Tibial artery (tissue), 4 donors: ENCODE results near the gene AGAP5.
A peak's percentile ranks its signal among the peaks of the same experiment; 100 is the strongest.
"Not testable (repeated sequence)": the region's sequence is repeated elsewhere in the genome, so short reads cannot be mapped to it uniquely, and the experiment has no call there.

ENCODE experiments used
- DNase-seq, 2 donors: peaks; one replicate each; pipeline ENCODE4 v3.0.0-alpha.2; 2019
- H3K27ac ChIP-seq, 2 donors: fragments of 200-600 bp; sonication (generic) in 1 of 2; 1 replicate in 1 of 2; 2 replicates in 1 of 2; pipeline ENCODE4 v1.5.1; 2018 to 2019; ENCODE audit warnings: mild to moderate bottlenecking in 1 of 2
- H3K27me3 ChIP-seq, 2 donors: fragments of 200-600 bp; sonication (generic) in 1 of 2; one replicate each; pipeline versions ENCODE4 v1.5.1 to v1.6.0; 2016 to 2019
- H3K36me3 ChIP-seq, 3 donors: fragments of 200-600 bp; sonication (generic) in 2 of 3; one replicate each; pipeline ENCODE4 v1.5.1; 2016 to 2019; ENCODE audit warnings: mild to moderate bottlenecking in 2 of 3
- H3K4me1 ChIP-seq, 4 donors: fragments of 200-600 bp; sonication (generic) in 2 of 4; 1 replicate in 3 of 4; 2 replicates in 1 of 4; pipeline ENCODE4 v1.5.1; 2016 to 2019
- H3K4me3 ChIP-seq, 2 donors: fragments of 200-600 bp; sonication (generic) in 1 of 2; 1 replicate in 1 of 2; 2 replicates in 1 of 2; pipeline ENCODE4 v1.5.1; 2018 to 2019; ENCODE audit warnings: mild to moderate bottlenecking in 2 of 2
- H3K9me3 ChIP-seq, 3 donors: fragments of 200-600 bp; sonication (generic) in 1 of 3; one replicate each; pipeline ENCODE4 v1.5.1; 2016 to 2019
- intact Hi-C: fragments of 100-400 bp; cut with DNase I; formaldehyde crosslinking; loops from one replicate; pipeline ENCODE4 v1.15.0; 2023; ENCODE audit warnings: low total_unique reads

The AGAP5 gene

GRCh38 chr10:73711683-73712082, 13.8 kb upstream of the AGAP5 start:
- peaks cover 11 to 35% (median 33%) of the 10 kb centered on the region in 3 donors for H3K36me3 ChIP-seq
- H3K27ac ChIP-seq, DNase-seq, H3K27me3 ChIP-seq, H3K4me1 ChIP-seq, H3K9me3 ChIP-seq, H3K4me3 ChIP-seq, intact Hi-C loops: not testable (repeated sequence)

GRCh38 chr10:73708122-73708521, 10.2 kb upstream of the AGAP5 start:
- H3K27ac ChIP-seq, H3K4me3 ChIP-seq, DNase-seq, H3K9me3 ChIP-seq, H3K4me1 ChIP-seq, intact Hi-C loops, H3K27me3 ChIP-seq: not testable (repeated sequence)
- H3K36me3 ChIP-seq, result peaks cover 4 to 30% (median 25%) of the 10 kb centered on the region in 3 donors

- not testable (repeated sequence) for DNase-seq
These were observed 9.7 kb upstream of the AGAP5 start for GRCh38 chr10:73707628-73708027.

GRCh38 chr10:73706488-73706887, 8.6 kb upstream of the AGAP5 start:
- peaks cover 4 to 19% (median 12%) of the 10 kb centered on the region in 3 donors for H3K36me3 ChIP-seq
- H3K4me3 ChIP-seq, H3K9me3 ChIP-seq, DNase-seq, H3K27ac ChIP-seq, H3K27me3 ChIP-seq, H3K4me1 ChIP-seq, intact Hi-C loops: not testable (repeated sequence)

More at GRCh38 chr10:73707628-73708027, 9.7 kb upstream of the AGAP5 start:
- H3K4me3 ChIP-seq, H3K27me3 ChIP-seq, H3K27ac ChIP-seq, H3K4me1 ChIP-seq, H3K9me3 ChIP-seq, intact Hi-C loops: not testable (repeated sequence)
- peaks cover 4 to 27% (median 22%) of the 10 kb centered on the region in 3 donors for H3K36me3 ChIP-seq

GRCh38 chr10:73705506-73706072, 7.7 kb upstream of the AGAP5 start:
- peaks cover 0 to 22% (median 12%) of the 10 kb centered on the region in 3 donors for H3K36me3 ChIP-seq
- H3K4me3 ChIP-seq, intact Hi-C loops, DNase-seq, H3K4me1 ChIP-seq, H3K27me3 ChIP-seq, H3K9me3 ChIP-seq, H3K27ac ChIP-seq: not testable (repeated sequence)

GRCh38 chr10:73703924-73704323, 6.0 kb upstream of the AGAP5 start:
- H3K4me3 ChIP-seq, H3K9me3 ChIP-seq, H3K27me3 ChIP-seq, H3K4me1 ChIP-seq, intact Hi-C loops, DNase-seq, H3K27ac ChIP-seq: not testable (repeated sequence)
- H3K36me3 ChIP-seq, result peaks cover 0 to 23% (median 5%) of the 10 kb centered on the region in 3 donors

GRCh38 chr10:73698819-73699218, 910 bp upstream of the AGAP5 start:
- DNase-seq, H3K4me1 ChIP-seq, H3K4me3 ChIP-seq, intact Hi-C loops, H3K9me3 ChIP-seq, H3K27me3 ChIP-seq, H3K27ac ChIP-seq: not testable (repeated sequence)
- H3K36me3 ChIP-seq, result peaks cover 0 to 26% (median 0%) of the 10 kb centered on the region in 3 donors

- H3K9me3 ChIP-seq, intact Hi-C loops, DNase-seq, H3K4me1 ChIP-seq, H3K27me3 ChIP-seq, H3K27ac ChIP-seq, H3K4me3 ChIP-seq: not testable (repeated sequence)
- H3K36me3 ChIP-seq, result peaks cover 0 to 28% (median 0%) of the 10 kb centered on the region in 3 donors
These were observed 2.6 kb downstream of the AGAP5 start for GRCh38 chr10:73695302-73695701.

- H3K4me1 ChIP-seq, intact Hi-C loops, DNase-seq: not testable (repeated sequence)
These were observed 7.2 kb downstream of the AGAP5 start for GRCh38 chr10:73690755-73691154.

GRCh38 chr10:73689596-73689995, 8.3 kb downstream of the AGAP5 start:
- DNase-seq, H3K27me3 ChIP-seq, H3K4me3 ChIP-seq, H3K27ac ChIP-seq, intact Hi-C loops, H3K4me1 ChIP-seq, H3K9me3 ChIP-seq: not testable (repeated sequence)
- H3K36me3 ChIP-seq, result peaks cover 0 to 23% (median 0%) of the 10 kb centered on the region in 3 donors

More at GRCh38 chr10:73690755-73691154, 7.2 kb downstream of the AGAP5 start:
- H3K27me3 ChIP-seq, H3K4me3 ChIP-seq, H3K9me3 ChIP-seq, H3K27ac ChIP-seq: not testable (repeated sequence)
- peaks cover 0 to 23% (median 0%) of the 10 kb centered on the region in 3 donors for H3K36me3 ChIP-seq

GRCh38 chr10:73687641-73688040, 10.3 kb downstream of the AGAP5 start:
- H3K27me3 ChIP-seq, H3K4me3 ChIP-seq, intact Hi-C loops, H3K4me1 ChIP-seq, H3K27ac ChIP-seq, DNase-seq, H3K9me3 ChIP-seq: not testable (repeated sequence)
- H3K36me3 ChIP-seq, result peaks cover 0 to 15% (median 0%) of the 10 kb centered on the region in 3 donors

- H3K27ac ChIP-seq, intact Hi-C loops, H3K36me3 ChIP-seq, H3K9me3 ChIP-seq, H3K4me3 ChIP-seq, DNase-seq, H3K27me3 ChIP-seq, H3K4me1 ChIP-seq: not testable (repeated sequence)
These were observed 23.4 kb downstream of the AGAP5 start for GRCh38 chr10:73674546-73674945.

- H3K36me3 ChIP-seq, H3K9me3 ChIP-seq, H3K27ac ChIP-seq, DNase-seq, H3K4me1 ChIP-seq, intact Hi-C loops, H3K4me3 ChIP-seq, H3K27me3 ChIP-seq: not testable (repeated sequence)
These were observed 29.5 kb downstream of the AGAP5 start for GRCh38 chr10:73668378-73668777.

GRCh38 chr10:73666153-73666809, 31.6 kb downstream of the AGAP5 start:
- H3K4me1 ChIP-seq, H3K4me3 ChIP-seq, H3K36me3 ChIP-seq, intact Hi-C loops, H3K9me3 ChIP-seq, H3K27me3 ChIP-seq: not testable (repeated sequence)
- H3K27ac ChIP-seq, result peak overlapping the region in 1 of 2 donors; percentile 33
- peak in 1 of 2 donors; percentile 47 for DNase-seq
